ENCODE data around the gene HSPA4L.

DNA sequence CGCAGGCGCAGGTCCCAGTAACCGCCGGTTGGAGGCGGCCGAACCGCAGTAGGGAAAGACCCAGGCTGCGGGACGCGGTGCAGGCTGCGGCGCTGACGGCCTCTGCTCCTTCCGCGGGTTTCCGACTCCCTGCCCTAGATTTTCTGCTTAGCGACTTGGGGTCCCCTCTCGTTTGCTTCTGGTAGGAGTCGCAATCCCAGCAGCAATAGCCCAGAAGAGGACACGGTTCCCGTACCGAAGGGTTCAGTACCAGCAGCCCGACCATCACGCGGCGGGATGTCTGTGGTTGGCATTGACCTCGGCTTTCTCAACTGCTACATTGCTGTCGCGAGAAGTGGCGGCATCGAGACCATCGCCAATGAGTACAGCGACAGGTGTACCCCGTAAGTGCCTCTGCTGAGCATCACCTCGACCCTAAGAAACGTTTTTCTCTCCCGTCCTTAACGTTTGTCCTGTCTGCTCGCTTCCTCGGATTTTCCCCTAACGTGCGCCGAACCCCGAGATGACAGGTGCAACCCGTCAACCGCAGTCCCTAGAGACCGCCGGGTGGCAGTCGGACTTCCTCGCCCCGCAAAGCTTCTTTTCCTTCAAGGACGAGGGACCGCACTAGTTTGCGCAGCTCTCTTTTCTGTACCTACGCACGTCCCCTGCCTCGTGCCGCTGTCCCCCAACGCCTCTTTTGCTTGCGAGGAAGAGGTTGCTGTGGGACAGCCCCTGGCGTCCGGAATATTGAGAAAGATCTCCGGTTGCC is at the start of gene HSPA4L:
- TF ChIP-seq, protein P1, sequence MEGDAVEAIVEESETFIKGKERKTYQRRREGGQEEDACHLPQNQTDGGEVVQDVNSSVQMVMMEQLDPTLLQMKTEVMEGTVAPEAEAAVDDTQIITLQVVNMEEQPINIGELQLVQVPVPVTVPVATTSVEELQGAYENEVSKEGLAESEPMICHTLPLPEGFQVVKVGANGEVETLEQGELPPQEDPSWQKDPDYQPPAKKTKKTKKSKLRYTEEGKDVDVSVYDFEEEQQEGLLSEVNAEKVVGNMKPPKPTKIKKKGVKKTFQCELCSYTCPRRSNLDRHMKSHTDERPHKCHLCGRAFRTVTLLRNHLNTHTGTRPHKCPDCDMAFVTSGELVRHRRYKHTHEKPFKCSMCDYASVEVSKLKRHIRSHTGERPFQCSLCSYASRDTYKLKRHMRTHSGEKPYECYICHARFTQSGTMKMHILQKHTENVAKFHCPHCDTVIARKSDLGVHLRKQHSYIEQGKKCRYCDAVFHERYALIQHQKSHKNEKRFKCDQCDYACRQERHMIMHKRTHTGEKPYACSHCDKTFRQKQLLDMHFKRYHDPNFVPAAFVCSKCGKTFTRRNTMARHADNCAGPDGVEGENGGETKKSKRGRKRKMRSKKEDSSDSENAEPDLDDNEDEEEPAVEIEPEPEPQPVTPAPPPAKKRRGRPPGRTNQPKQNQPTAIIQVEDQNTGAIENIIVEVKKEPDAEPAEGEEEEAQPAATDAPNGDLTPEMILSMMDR (IDR thresholded peaks at IDR 0.05): peak; percentile 17 to 41 (median 26)
- peak; percentile 90 for TF ChIP-seq POLR2A (IDR thresholded peaks at IDR 0.05)

Measured in right lobe of liver (tissue), 4 donors.